Panc1 (cell line): ENCODE data around the gene MACROD2. TPM values are rescaled to one million over a fixed set of nuclear protein-coding genes. Genes with fewer than 3 reads are reported as not detected.

Experiments
- ATAC-seq: fragments of 200-7000 bp; cut with Tn5 transposase; 2 replicates; pipeline ENCODE4 v1.9.1; 2020; ENCODE audit warnings: mild to moderate bottlenecking, moderate library complexity
- BruUV-seq: library from RNA; stranded (reverse); fragments of 400-500 nt; replicated peaks from 2 replicates; lab custom pipeline; 2021; lab: Mats Ljungman, UMichigan
- CTCF ChIA-PET: fragments of 300-600 bp; sonication (Branson Sonifier 250); formaldehyde crosslinking; loops from one replicate; lab custom pipeline; 2022; ENCODE audit warnings: antibody characterized with exemption; lab: Charles Lee
- POLR2A ChIA-PET: fragments of 300-600 bp; sonication (Branson Sonifier 250); formaldehyde crosslinking; loops from one replicate; lab custom pipeline; 2022; ENCODE audit warnings: antibody characterized with exemption; lab: Charles Lee
- DNase-seq: peaks from one replicate; pipeline ENCODE4 v3.0.0-alpha.2; 2010; ENCODE audit warnings: low read depth, low spot score
- H3K27ac ChIP-seq: 2 replicates; pipeline ENCODE4 v1.5.1; 2011; ENCODE audit warnings: mild to moderate bottlenecking, low read length, inconsistent platforms
- H3K27me3 ChIP-seq: fragments of 200-500 bp; sonication (Bioruptor generic); 2 replicates; pipeline ENCODE4 v1.6.0; 2014; ENCODE audit warnings: low read length, inconsistent platforms; ENCODE audit not compliant: control insufficient read depth, insufficient read depth
- H3K36me3 ChIP-seq: fragments of 200-500 bp; sonication (Bioruptor generic); 2 replicates; pipeline ENCODE4 v1.5.1; 2014; ENCODE audit warnings: inconsistent platforms, mild to moderate bottlenecking, low read length, moderate library complexity; ENCODE audit not compliant: control insufficient read depth, insufficient read depth
- H3K4me1 ChIP-seq: 2 replicates; pipeline ENCODE4 v1.5.1; 2011; ENCODE audit warnings: inconsistent platforms, mild to moderate bottlenecking, low read length, moderate library complexity; ENCODE audit not compliant: control insufficient read depth, insufficient read depth
- H3K4me3 ChIP-seq, 2 experiments: 2 replicates each; pipeline ENCODE4 v1.5.1; 2011 to 2012; ENCODE audit warnings: low read depth in 2 of 2, low read length in 2 of 2, mild to moderate bottlenecking in 2 of 2, inconsistent platforms in 1 of 2, moderate library complexity in 1 of 2
- H3K9me3 ChIP-seq: fragments of 200-500 bp; sonication (Bioruptor generic); 2 replicates; pipeline ENCODE4 v1.5.1; 2014; ENCODE audit warnings: low read depth, mild to moderate bottlenecking, inconsistent platforms, low read length, moderate library complexity; ENCODE audit not compliant: control insufficient read depth, insufficient read depth
- POLR2AphosphoS5 ChIP-seq: IDR thresholded peaks from 2 replicates; pipeline ENCODE4 v1.6.1; 2012; ENCODE audit warnings: mild to moderate bottlenecking, low read depth, low read length, moderate library complexity
- REST ChIP-seq, 2 experiments: IDR thresholded peaks; 2 replicates each; pipeline ENCODE4 v1.6.1; 2011 to 2012; ENCODE audit warnings: low read depth in 2 of 2, control low read depth in 1 of 2, low read length in 1 of 2, mild to moderate bottlenecking in 1 of 2, moderate library complexity in 1 of 2; ENCODE audit not compliant: insufficient read depth in 1 of 2
- SIN3A ChIP-seq: IDR thresholded peaks from 2 replicates; pipeline ENCODE4 v1.6.1; 2012; ENCODE audit warnings: low read depth, mild to moderate bottlenecking, low read length, moderate library complexity, borderline replicate concordance; ENCODE audit not compliant: insufficient read depth
- TCF7L2 ChIP-seq: IDR thresholded peaks from 2 replicates; pipeline ENCODE4 v1.6.1; 2011; ENCODE audit warnings: mild to moderate bottlenecking, low read depth, low read length, inconsistent platforms
- in situ Hi-C: cut with HindIII; loops from 2 replicates; pipeline ENCODE4 v1.10.0; 2016; ENCODE audit warnings: low sequenced_read_pairs, low pct_unique_long_range_greater_than_20kb
- intact Hi-C: fragments of 100-400 bp; cut with micrococcal nuclease; formaldehyde crosslinking; loops from one replicate; pipeline ENCODE4 v1.10.0; 2022; ENCODE audit not compliant: unreplicated experiment
- total RNA-seq: library from RNA; stranded (reverse); gene quantifications from one replicate; pipeline ENCODE4 v1.2.1, GENCODE V29; 2021; ENCODE audit not compliant: unreplicated experiment
- TF ChIP-seq, protein P1 (sequence below): fragments of 450-650 bp; IDR thresholded peaks from 2 replicates; pipeline ENCODE4 v1.5.1; 2017; ENCODE audit warnings: mild to moderate bottlenecking

Gene MACROD2
- total RNA-seq, 1 experiment from 2014 or later: 1.2 TPM

GRCh38 chr20:14193885-14194284 lies 198.6 kb downstream of the MACROD2 start:
- no TSS peak for BruUV-seq

GRCh38 chr20:14197097-14197496 lies 201.8 kb downstream of the MACROD2 start:
- BruUV-seq: no TSS peak
- no peak for ATAC-seq
- no peak for DNase-seq
- Histone ChIP-seq H3K27ac (no peak overlapping the region), H3K27me3 (no peaks in the 10 kb centered on the region), H3K4me3 (no peak overlapping the region), H3K4me1 (no peaks in the 10 kb centered on the region), H3K9me3 (no peaks in the 10 kb centered on the region), H3K36me3 (no peaks in the 10 kb centered on the region)
- ChIA-PET POLR2A (no interaction called here), CTCF (no interaction called here)
- in situ Hi-C loops (no loop called here), intact Hi-C loops (no loop called here)
- TF ChIP-seq POLR2AphosphoS5 (no peak), SIN3A (no peak), TCF7L2 (no peak), REST (IDR thresholded peaks at IDR 0.05; ENCODE audit: insufficient read depth in 1 of 2, low read depth in 2 of 2, low read length in 1 of 2) (no peak)
- TF ChIP-seq, protein P1, sequence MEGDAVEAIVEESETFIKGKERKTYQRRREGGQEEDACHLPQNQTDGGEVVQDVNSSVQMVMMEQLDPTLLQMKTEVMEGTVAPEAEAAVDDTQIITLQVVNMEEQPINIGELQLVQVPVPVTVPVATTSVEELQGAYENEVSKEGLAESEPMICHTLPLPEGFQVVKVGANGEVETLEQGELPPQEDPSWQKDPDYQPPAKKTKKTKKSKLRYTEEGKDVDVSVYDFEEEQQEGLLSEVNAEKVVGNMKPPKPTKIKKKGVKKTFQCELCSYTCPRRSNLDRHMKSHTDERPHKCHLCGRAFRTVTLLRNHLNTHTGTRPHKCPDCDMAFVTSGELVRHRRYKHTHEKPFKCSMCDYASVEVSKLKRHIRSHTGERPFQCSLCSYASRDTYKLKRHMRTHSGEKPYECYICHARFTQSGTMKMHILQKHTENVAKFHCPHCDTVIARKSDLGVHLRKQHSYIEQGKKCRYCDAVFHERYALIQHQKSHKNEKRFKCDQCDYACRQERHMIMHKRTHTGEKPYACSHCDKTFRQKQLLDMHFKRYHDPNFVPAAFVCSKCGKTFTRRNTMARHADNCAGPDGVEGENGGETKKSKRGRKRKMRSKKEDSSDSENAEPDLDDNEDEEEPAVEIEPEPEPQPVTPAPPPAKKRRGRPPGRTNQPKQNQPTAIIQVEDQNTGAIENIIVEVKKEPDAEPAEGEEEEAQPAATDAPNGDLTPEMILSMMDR: no peak

More at GRCh38 chr20:14193885-14194284, 198.6 kb downstream of the MACROD2 start:
- in situ Hi-C loops (no loop called here), intact Hi-C loops (no loop called here)
- ATAC-seq (no peak), DNase-seq (no peak)
- Histone ChIP-seq H3K36me3 (no peaks in the 10 kb centered on the region), H3K27me3 (no peaks in the 10 kb centered on the region), H3K9me3 (no peaks in the 10 kb centered on the region), H3K4me3 (no peak overlapping the region), H3K4me1 (no peaks in the 10 kb centered on the region), H3K27ac (no peak overlapping the region)
- ChIA-PET CTCF (no interaction called here), POLR2A (no interaction called here)
- TF ChIP-seq POLR2AphosphoS5: no peak
- TF ChIP-seq, protein P1: peak; percentile 5; the same call in 1 of the 2 replicates
